GM20000 (cell line): ENCODE results near the gene CHD9NB.
"Not testable (repeated sequence)": the region's sequence is repeated elsewhere in the genome, so short reads cannot be mapped to it uniquely, and the experiment has no call there.

Source experiments
- DNase-seq: peaks from one replicate; pipeline ENCODE4 v3.0.0; 2012; ENCODE audit warnings: low spot score
- TF ChIP-seq, protein P1 (sequence below): IDR thresholded peaks from 2 replicates; pipeline ENCODE4 v1.5.1; 2012; ENCODE audit warnings: mild to moderate bottlenecking, control low read depth; ENCODE audit errors: extremely low read depth, missing control alignments

Gene CHD9NB

DNA sequence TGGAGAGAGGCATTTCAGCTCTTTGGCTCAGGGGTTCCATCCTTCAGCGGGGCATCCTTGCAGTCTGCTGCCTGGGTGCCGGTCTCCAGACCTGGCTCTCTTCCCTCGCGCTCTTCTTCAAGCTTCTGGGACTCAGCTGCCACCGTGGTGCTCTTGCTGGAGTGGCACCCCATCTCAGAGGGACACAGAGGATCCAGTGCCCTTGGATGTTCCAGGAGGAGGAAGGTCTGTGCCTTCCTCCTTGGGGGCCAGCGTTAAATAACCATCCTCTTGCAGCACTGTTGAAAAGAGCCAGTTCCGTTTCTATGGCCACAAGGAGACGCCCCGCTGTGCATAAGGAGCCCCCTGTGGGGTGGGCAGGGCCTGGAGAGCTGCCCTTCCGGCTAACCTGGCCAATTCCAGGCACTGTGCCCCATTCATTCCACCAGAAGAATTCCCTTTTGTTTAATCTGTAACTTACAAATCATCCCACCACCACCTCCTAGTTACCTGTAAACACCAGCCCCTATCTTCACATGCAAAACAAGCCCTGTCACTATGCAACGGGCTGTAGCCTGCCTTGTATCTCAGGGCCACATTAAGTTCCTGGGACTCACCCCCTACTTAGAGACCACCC, 8.6 kb downstream of the CHD9NB start:
- TF ChIP-seq, protein P1, sequence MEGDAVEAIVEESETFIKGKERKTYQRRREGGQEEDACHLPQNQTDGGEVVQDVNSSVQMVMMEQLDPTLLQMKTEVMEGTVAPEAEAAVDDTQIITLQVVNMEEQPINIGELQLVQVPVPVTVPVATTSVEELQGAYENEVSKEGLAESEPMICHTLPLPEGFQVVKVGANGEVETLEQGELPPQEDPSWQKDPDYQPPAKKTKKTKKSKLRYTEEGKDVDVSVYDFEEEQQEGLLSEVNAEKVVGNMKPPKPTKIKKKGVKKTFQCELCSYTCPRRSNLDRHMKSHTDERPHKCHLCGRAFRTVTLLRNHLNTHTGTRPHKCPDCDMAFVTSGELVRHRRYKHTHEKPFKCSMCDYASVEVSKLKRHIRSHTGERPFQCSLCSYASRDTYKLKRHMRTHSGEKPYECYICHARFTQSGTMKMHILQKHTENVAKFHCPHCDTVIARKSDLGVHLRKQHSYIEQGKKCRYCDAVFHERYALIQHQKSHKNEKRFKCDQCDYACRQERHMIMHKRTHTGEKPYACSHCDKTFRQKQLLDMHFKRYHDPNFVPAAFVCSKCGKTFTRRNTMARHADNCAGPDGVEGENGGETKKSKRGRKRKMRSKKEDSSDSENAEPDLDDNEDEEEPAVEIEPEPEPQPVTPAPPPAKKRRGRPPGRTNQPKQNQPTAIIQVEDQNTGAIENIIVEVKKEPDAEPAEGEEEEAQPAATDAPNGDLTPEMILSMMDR = no peak
- no peak for DNase-seq

DNA sequence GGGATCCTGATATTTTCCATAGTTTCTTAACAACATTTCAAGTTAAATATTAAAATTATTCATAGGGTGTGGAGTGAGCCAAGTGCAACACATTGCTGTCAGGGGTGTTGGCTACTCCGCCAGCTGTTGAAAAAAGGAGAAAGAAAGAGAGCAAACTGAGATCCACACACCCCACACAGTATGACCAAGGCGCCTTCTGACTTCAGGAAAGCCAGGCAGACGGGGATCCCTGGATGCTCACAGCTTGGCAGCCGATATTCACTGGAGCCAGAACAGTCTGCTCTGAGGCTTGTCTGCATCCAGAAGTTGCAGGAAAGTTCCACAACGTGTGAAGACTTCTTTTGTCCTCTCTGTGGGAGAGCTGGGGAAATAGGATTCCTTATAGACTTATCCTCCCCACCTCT, 9.3 kb downstream of the CHD9NB start:
- no peak for DNase-seq

DNA sequence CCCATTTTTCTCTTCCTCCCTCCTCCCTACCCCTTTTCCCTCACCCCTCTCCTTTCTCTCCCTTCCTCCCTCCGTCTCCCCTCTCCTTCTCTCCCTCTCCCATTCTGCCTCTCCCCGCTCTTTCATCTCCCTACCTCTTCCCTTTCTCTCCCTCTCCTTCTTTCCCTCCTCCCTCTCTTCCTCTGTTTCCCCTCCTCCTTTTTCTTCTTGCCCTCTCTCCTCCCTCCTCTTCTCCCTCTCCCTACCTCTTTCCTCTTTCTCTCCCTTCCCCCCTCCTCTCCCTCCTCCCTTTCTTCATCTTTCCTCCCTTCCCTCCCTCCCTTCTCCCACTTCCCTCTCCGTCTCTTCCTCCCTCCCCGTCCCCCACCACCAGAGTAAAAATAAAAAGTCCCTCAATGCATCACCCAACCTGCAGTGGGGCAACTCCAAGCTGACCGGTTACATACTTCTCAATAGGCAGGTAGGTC, 10.4 kb downstream of the CHD9NB start:
- DNase-seq = no peak
- TF ChIP-seq, protein P1 = no peak

More for the DNA sequence above, 9.3 kb downstream of the CHD9NB start:
- TF ChIP-seq, protein P1 = no peak

DNA sequence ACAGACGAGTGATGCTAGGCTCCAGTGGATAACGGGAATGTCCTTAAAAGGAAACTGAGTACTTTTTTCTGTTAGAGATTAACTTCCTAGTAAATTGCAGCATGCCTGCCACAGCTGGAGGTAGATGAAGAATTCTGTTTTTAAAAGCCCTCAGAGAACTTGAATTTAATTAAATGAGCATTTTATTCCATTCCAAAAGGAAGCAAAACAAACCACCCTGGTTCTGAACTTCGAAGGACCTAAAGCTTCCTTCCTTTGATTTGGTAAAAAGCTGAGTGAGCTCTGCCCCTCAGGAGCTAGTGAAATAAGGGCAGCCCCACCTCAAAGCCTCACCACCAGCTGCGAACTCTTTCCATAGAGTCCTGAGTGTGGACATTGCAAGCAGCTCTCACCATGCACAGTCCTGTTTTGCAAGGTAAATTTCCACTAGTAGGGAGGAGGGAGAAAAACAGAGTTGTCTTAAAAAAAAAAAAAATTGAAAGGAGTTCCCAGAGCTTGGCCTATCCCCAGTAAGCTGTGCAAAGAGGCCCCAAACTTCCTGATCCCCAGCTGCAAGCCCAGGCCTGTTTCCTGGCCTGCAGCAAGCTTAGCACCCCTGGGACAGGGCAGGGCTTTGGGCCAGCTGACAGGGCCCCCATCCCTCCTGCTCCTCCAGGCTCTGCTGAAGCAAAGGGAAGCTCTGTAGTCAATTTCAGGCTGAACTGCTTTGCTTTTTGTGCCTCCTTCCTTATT, 11.2 kb downstream of the CHD9NB start:
- TF ChIP-seq, protein P1 = no peak
- no peak for DNase-seq

DNA sequence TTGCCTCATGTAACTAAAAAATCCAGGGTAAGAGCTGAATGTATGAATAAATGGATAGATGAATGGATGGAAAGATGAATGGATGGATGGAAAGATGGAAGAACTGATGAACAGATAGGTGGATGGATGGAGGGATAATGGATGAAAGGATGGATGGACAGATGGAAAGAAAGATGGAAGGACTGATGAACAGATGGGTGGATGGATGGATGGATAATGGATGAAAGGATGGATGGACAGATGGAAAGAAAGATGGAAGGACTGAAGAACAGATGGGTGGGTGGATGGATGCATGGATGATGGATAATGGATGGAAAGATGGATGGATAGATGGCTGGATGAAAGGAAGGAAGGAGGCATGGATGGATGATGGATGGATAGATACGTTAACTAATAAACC, 11.9 kb downstream of the CHD9NB start:
- TF ChIP-seq, protein P1 = no peak
- no peak for DNase-seq

DNA sequence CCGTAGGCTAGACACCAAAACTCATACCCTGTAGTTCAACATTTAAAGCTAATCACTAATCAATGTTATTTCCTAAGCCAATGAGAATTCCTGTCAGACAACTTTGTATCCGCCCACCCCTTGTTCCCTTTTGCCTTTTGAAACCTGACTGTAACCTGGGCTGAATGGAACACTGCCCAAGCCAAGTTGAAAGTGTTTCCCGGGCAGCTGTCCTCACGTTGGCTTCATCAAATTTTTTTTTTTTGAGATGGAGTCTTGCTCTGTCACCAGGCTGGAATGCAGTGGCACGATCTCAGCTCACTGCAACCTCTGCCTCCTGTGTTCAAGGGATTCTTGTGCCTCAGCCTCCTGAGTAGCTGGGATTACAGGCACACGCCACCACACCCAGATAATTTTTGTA, 16.0 kb downstream of the CHD9NB start:
- DNase-seq = not testable (repeated sequence)

DNA sequence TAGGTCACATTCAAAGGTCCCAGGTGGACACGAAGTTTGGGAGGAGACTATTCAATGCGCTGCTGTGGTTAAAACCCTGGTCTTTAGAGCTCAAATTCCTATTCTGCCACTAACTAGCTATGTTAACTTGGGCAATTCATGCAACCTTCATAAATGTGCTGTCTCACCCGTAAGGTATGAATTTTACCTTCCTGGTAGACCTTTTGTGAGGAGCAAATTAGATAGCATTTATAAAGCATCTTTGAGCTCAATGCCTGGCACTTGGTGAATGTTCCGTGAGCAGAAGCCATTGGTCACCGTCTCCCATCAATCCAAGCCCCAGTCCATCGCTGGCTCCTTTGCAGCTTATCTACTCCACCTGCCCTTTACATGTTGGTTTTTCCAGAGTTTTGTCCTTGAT, 16.6 kb downstream of the CHD9NB start:
- no peak for DNase-seq
- TF ChIP-seq, protein P1 = no peak
